KMS-11 (cell line): ENCODE measurements around the gene CNNM4.
"Not testable (repeated sequence)": the region's sequence is repeated elsewhere in the genome, so short reads cannot be mapped to it uniquely, and the experiment has no call there.

Source experiments
- H2AFZ ChIP-seq: fragments of 200-600 bp; sonication (generic); 2 replicates; pipeline ENCODE4 v1.6.1; 2016; ENCODE audit warnings: antibody characterized with exemption, mixed run types, low read depth
- H3K27ac ChIP-seq: fragments of 200-600 bp; sonication (generic); 2 replicates; pipeline ENCODE4 v1.6.1; 2016; ENCODE audit warnings: mild to moderate bottlenecking, mixed run types
- H3K27me3 ChIP-seq: fragments of 200-600 bp; sonication (generic); 2 replicates; pipeline ENCODE4 v1.6.1; 2017; ENCODE audit warnings: mild to moderate bottlenecking, low read depth, mixed run types, moderate library complexity; ENCODE audit not compliant: insufficient read depth
- H3K36me3 ChIP-seq: fragments of 200-600 bp; sonication (generic); 2 replicates; pipeline ENCODE4 v1.6.1; 2017; ENCODE audit warnings: mild to moderate bottlenecking, mixed run types; ENCODE audit not compliant: insufficient read depth
- H3K4me1 ChIP-seq: fragments of 200-600 bp; sonication (generic); 2 replicates; pipeline ENCODE4 v1.6.1; 2016; ENCODE audit warnings: mild to moderate bottlenecking, low read depth, mixed run types; ENCODE audit not compliant: poor library complexity, severe bottlenecking
- H3K4me2 ChIP-seq: fragments of 200-600 bp; sonication (generic); 2 replicates; pipeline ENCODE4 v1.7.0; 2016; ENCODE audit warnings: mild to moderate bottlenecking, mixed run types
- H3K4me3 ChIP-seq: fragments of 200-600 bp; sonication (generic); IDR thresholded peaks from 2 replicates; pipeline ENCODE4 v1.6.1; 2017; ENCODE audit warnings: low read depth, low read length, mixed read lengths; ENCODE audit not compliant: insufficient read depth
- H3K79me2 ChIP-seq: fragments of 200-600 bp; sonication (generic); 2 replicates; pipeline ENCODE4 v1.6.1; 2016; ENCODE audit warnings: low read depth, mixed run types; ENCODE audit not compliant: insufficient read depth
- H3K9ac ChIP-seq: fragments of 200-600 bp; sonication (generic); 2 replicates; pipeline ENCODE4 v1.6.1; 2016; ENCODE audit warnings: mild to moderate bottlenecking, mixed run types
- H4K20me1 ChIP-seq: fragments of 200-600 bp; sonication (generic); 2 replicates; pipeline ENCODE4 v1.6.1; 2016; ENCODE audit warnings: mild to moderate bottlenecking, mixed run types; ENCODE audit not compliant: insufficient read depth
- TF ChIP-seq, protein P1 (sequence below): fragments of 200-600 bp; sonication (generic); conservative IDR thresholded peaks from 2 replicates; pipeline ENCODE4 v1.6.1; 2017; ENCODE audit warnings: low read depth, mild to moderate bottlenecking, antibody characterized with exemption, low read length, moderate library complexity, mixed read lengths

Gene CNNM4

DNA sequence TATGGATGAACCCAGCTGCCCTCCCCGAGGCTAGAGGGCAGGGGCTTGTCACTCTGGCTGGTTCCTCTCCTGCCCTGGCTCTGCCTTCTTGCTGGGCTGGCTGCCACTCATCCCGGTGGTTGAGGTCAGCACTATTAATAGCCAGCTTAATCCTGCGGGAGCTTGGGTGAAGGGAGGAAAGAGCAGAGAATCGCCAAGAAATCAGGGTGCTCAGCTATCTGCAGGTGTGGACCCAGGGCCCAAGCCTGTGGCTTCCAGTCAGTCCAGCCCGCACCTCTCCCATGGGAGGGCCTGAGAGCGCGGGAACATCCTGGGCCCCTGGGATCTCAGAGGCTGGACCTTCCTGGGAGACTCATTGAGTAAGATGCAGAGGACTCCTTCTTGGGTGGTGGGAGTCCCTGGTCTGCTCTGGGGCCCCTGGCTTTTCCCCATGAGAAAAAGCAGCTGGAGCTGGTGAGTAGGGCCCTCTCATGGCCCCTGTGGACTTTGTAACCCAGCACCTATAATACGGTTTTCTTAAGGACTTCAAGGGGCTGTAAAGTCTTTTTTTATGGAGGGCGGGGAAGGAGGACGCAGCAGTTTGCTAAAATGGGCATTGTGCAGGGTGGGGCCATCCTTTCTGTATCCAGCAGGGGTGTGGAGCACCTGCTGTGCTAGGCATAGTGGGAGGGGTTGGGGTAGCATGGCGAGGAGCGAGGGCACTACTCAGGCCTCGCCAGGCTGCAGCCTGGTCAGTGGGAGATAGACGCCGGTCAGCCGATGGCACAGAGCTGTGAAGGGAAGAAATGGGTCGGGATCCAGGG, 27.9 kb downstream of the CNNM4 start:
- TF ChIP-seq, protein P1, sequence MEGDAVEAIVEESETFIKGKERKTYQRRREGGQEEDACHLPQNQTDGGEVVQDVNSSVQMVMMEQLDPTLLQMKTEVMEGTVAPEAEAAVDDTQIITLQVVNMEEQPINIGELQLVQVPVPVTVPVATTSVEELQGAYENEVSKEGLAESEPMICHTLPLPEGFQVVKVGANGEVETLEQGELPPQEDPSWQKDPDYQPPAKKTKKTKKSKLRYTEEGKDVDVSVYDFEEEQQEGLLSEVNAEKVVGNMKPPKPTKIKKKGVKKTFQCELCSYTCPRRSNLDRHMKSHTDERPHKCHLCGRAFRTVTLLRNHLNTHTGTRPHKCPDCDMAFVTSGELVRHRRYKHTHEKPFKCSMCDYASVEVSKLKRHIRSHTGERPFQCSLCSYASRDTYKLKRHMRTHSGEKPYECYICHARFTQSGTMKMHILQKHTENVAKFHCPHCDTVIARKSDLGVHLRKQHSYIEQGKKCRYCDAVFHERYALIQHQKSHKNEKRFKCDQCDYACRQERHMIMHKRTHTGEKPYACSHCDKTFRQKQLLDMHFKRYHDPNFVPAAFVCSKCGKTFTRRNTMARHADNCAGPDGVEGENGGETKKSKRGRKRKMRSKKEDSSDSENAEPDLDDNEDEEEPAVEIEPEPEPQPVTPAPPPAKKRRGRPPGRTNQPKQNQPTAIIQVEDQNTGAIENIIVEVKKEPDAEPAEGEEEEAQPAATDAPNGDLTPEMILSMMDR, result no peak
- no peak overlapping the region for H3K9ac ChIP-seq
- H3K4me1 ChIP-seq, result no peaks in the 10 kb centered on the region
- H3K27ac ChIP-seq, result no peak overlapping the region
- no peaks in the 10 kb centered on the region for H3K36me3 ChIP-seq
- no peak overlapping the region for H3K4me3 ChIP-seq
- H3K4me2 ChIP-seq, result no peak overlapping the region
- no peaks in the 10 kb centered on the region for H3K27me3 ChIP-seq
- no peaks in the 10 kb centered on the region for H3K79me2 ChIP-seq
- no peaks in the 10 kb centered on the region for H4K20me1 ChIP-seq
- H2AFZ ChIP-seq, result no peak overlapping the region

DNA sequence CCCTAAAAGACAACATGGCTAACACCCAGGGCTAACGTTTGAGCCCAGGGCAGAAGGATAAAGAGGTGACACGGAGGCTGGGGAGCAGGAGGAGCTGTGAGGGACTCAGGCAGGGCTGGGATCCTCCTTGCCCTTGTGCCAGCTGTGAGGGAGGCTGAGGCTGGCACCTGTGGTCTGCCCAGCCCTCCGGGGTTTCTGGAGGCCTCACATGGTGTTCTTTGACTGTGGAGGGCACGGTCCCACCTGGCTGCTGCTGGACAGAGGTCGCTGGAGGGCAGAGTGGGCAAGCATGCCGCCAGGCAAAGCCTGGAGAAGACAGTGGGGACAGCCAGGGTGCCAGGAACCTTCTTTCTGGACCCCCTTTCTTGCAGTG, 28.5 kb downstream of the CNNM4 start:
- Histone ChIP-seq H4K20me1 (no peaks in the 10 kb centered on the region), H3K27me3 (no peaks in the 10 kb centered on the region), H3K27ac (no peak overlapping the region), H3K4me2 (no peak overlapping the region), H3K4me3 (no peak overlapping the region), H3K4me1 (no peaks in the 10 kb centered on the region), H3K9ac (no peak overlapping the region), H2AFZ (no peak overlapping the region), H3K36me3 (no peaks in the 10 kb centered on the region), H3K79me2 (no peaks in the 10 kb centered on the region)
- TF ChIP-seq, protein P1, result no peak

DNA sequence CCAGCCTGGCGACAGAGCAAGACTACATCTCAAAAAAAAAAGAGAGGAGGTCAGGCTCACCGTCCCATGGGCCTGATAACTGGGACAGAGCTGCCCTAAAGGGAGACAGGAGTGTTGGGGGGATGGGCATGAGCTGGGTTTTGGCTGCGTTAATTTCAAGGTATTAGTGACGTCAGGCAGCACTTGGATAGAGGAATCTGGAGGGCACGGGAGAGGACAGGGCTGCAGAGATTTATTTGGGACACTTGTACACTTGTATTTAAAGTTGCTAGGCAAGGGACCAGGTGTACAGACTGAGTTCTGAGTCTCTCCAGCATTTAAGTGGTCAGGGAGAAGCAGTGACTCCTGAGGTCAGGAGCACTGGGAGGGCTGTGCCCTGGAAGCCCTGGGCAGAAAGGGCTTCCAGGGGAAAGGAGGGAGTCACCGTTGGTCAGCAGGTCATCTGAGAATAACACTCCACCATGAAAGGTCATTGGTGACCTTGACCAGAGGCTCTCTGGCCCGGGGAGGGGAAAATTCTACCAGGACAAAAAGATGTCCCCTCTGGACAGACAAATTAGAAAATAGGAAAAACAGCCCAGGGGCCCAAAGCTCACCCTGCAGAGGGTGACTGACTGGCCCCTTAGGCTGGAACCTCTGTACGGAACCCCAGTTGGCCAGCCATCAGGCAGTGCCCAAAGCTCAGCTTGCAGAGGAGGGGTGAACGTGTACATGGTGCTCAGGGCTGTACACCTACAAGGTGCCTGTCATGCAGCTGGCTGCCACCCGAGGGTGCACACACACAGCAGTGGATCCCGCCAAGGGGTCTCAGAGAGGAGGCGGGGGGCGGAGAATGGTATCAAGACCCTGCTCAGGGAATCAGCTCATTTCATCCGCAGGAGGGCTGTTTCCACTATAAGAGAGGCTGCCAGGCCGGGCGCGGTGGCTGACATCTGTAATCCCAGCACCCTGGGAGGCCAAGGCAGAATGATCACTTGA, 32.4 kb downstream of the CNNM4 start:
- H3K4me2 ChIP-seq, result no peak overlapping the region
- no peaks in the 10 kb centered on the region for H4K20me1 ChIP-seq
- H3K27ac ChIP-seq, result no peak overlapping the region
- no peak overlapping the region for H3K4me3 ChIP-seq
- no peaks in the 10 kb centered on the region for H3K36me3 ChIP-seq
- no peaks in the 10 kb centered on the region for H3K27me3 ChIP-seq
- H2AFZ ChIP-seq, result no peak overlapping the region
- H3K4me1 ChIP-seq, result no peaks in the 10 kb centered on the region
- TF ChIP-seq, protein P1, result no peak
- H3K79me2 ChIP-seq, result no peaks in the 10 kb centered on the region
- no peak overlapping the region for H3K9ac ChIP-seq

DNA sequence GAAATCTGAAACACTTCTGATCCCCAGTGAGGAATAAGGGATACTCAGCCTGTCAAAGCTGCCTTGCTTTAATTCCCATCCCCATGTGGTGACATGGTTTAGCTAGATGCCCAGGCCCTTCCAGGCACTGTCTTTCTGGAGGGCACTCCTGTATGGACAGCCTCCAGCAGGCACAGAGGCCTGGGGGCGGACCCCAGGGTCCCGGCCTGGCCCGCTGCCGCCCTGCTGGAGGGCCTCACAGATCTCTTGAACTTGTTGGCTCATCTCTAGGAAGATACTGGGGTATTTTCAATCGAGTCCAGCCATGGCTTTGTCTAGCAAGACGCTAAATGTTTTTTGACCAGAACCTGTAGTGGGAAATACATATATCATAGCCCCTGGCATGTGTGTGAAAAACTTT, 34.4 kb downstream of the CNNM4 start:
- H2AFZ ChIP-seq, result no peak overlapping the region
- no peaks in the 10 kb centered on the region for H3K4me1 ChIP-seq
- no peak overlapping the region for H3K4me2 ChIP-seq
- H3K79me2 ChIP-seq, result no peaks in the 10 kb centered on the region
- no peak overlapping the region for H3K4me3 ChIP-seq
- no peaks in the 10 kb centered on the region for H3K36me3 ChIP-seq
- TF ChIP-seq, protein P1, result no peak
- no peak overlapping the region for H3K9ac ChIP-seq
- no peaks in the 10 kb centered on the region for H3K27me3 ChIP-seq
- no peak overlapping the region for H3K27ac ChIP-seq
- H4K20me1 ChIP-seq, result no peaks in the 10 kb centered on the region

DNA sequence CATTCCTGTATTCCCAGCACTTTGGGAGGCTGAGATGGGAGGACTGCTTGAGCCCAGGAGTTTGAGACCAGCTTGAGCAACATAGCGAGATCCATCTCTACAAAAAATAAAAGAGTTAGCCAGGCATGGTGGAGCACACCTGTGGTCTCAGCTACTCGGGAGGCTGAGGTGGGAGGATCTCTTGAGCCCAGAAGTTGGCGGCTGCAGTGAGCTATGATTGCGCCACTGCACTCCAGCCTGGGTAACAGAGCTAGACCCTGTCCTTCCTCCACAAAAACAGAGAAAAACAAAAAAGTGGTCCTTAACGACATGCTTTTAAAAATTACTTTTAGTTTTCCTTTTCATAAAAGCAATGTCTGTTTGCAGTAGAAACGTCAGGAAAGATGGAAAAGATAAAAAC, 35.8 kb downstream of the CNNM4 start:
- not testable (repeated sequence) for H3K27me3 ChIP-seq, H3K4me2 ChIP-seq, H4K20me1 ChIP-seq, H3K27ac ChIP-seq, H3K36me3 ChIP-seq, H3K79me2 ChIP-seq, H3K4me1 ChIP-seq, H2AFZ ChIP-seq, H3K9ac ChIP-seq, H3K4me3 ChIP-seq
